Testis (tissue), 3 donors: ENCODE measurements around the gene PCF11. TPM values are rescaled to one million over a fixed set of nuclear protein-coding genes. Genes with fewer than 3 reads are reported as not detected.
"Not testable (repeated sequence)": the region's sequence is repeated elsewhere in the genome, so short reads cannot be mapped to it uniquely, and the experiment has no call there.

Experiments used
- DNase-seq: peaks from one replicate; pipeline ENCODE4 v3.0.0-alpha.2; 2019
- H3K27ac ChIP-seq, 2 donors: fragments of 200-600 bp; sonication (generic); one replicate each; pipeline ENCODE4 v1.5.1; 2019
- H3K27me3 ChIP-seq: fragments of 200-600 bp; sonication (generic); one replicate; pipeline ENCODE4 v1.5.1; 2019
- H3K36me3 ChIP-seq: fragments of 200-600 bp; sonication (generic); one replicate; pipeline ENCODE4 v1.5.1; 2017; ENCODE audit warnings: low read depth; ENCODE audit errors: missing control alignments
- H3K4me1 ChIP-seq: fragments of 200-600 bp; sonication (generic); one replicate; pipeline ENCODE4 v1.5.1; 2019
- H3K4me3 ChIP-seq, 2 donors: fragments of 200-600 bp; sonication (generic); one replicate each; pipeline ENCODE4 v1.5.1; 2017 to 2019
- H3K9me3 ChIP-seq: fragments of 200-600 bp; sonication (generic); one replicate; pipeline ENCODE4 v1.5.1; 2017
- POLR2A ChIP-seq: fragments of 450-650 bp; IDR thresholded peaks from one replicate; pipeline ENCODE4 v1.6.1; 2017; ENCODE audit warnings: antibody characterized with exemption, mild to moderate bottlenecking, moderate library complexity
- WGBS, 2 donors: methylation state at CpG; one replicate each; pipeline ENCODE4 v1.1.5; 2018; 5-methylcytosine and 5-hydroxymethylcytosine counted together
- intact Hi-C: fragments of 100-400 bp; cut with DNase I; formaldehyde crosslinking; loops from one replicate; pipeline ENCODE4 v1.15.1; 2023; ENCODE audit warnings: low total_unique reads
- polyA plus RNA-seq: library from polyadenylated mRNA; stranded (reverse); fragments of 350-450 nt; fragmentation: Illumina TruSeq; extraction: RNeasy Lipid Tissue Mini Kit (QIAGEN cat#74804); gene quantifications from one replicate; pipeline ENCODE4 v1.2.3, GENCODE V29; 2014; ENCODE audit warnings: low read depth, low replicate concordance; ENCODE audit not compliant: insufficient read depth
- total RNA-seq, 2 donors: library from RNA; depleted of rRNA; stranded (reverse); fragments of >200 nt; gene quantifications; one replicate each; pipeline ENCODE4 v1.2.3, GENCODE V29; 2016
- TF ChIP-seq, protein P1 (sequence below), 3 experiments: fragments of 450-650 bp in 2 of 3; fragments of 200-600 bp in 1 of 3; sonication (generic) in 1 of 3; IDR thresholded peaks; one replicate each; pipeline ENCODE4 v1.5.1; 2016 to 2019; ENCODE audit warnings: antibody characterized with exemption in 3 of 3, mild to moderate bottlenecking in 2 of 3, moderate library complexity in 1 of 3

Gene PCF11
- total and polyA plus RNA-seq, 3 donors from 2014 or later: 36.1 to 100.0 (median 80.5) TPM

DNA sequence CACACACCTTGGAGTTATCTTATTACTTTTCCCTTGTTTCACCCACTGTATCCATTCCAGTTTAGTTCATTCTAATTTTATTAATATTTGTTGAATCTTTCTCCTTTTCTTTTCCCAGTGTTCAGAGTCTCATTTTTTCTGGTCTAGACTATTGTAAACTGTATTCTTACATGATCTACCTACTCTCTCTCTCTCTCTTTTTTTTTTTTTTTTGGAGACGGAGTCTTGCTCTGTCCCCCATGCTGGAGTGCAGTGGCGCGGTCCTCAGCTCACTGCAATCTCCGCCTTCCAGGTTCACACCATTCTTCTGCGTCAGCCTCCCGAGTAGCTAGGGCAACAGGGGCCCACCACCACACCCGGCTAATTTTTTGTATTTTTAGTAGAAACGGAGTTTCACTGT is 38.7 kb downstream of the PCF11 start:
- WGBS, 2 donors: 70 to 71% methylated on average over 8 of the region's 8 CpGs
- no peak for DNase-seq
- no peak for TF ChIP-seq POLR2A
- TF ChIP-seq, protein P1, sequence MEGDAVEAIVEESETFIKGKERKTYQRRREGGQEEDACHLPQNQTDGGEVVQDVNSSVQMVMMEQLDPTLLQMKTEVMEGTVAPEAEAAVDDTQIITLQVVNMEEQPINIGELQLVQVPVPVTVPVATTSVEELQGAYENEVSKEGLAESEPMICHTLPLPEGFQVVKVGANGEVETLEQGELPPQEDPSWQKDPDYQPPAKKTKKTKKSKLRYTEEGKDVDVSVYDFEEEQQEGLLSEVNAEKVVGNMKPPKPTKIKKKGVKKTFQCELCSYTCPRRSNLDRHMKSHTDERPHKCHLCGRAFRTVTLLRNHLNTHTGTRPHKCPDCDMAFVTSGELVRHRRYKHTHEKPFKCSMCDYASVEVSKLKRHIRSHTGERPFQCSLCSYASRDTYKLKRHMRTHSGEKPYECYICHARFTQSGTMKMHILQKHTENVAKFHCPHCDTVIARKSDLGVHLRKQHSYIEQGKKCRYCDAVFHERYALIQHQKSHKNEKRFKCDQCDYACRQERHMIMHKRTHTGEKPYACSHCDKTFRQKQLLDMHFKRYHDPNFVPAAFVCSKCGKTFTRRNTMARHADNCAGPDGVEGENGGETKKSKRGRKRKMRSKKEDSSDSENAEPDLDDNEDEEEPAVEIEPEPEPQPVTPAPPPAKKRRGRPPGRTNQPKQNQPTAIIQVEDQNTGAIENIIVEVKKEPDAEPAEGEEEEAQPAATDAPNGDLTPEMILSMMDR (IDR thresholded peaks at IDR 0.05): no peak
- Histone ChIP-seq H3K4me1 (peaks cover 27% of the 10 kb centered on the region), H3K9me3 (no peaks in the 10 kb centered on the region), H3K27me3 (no peaks in the 10 kb centered on the region), H3K27ac (peak overlapping the region in 1 of 2 donors; percentile 89), H3K4me3 (no peak overlapping the region), H3K36me3 (no peaks in the 10 kb centered on the region)
- intact Hi-C loops: loop anchor here (10.0 kb wide), 1 partner anchor 291 kb away; the partner anchor contains the start of genes DDIAS and PRCP

DNA sequence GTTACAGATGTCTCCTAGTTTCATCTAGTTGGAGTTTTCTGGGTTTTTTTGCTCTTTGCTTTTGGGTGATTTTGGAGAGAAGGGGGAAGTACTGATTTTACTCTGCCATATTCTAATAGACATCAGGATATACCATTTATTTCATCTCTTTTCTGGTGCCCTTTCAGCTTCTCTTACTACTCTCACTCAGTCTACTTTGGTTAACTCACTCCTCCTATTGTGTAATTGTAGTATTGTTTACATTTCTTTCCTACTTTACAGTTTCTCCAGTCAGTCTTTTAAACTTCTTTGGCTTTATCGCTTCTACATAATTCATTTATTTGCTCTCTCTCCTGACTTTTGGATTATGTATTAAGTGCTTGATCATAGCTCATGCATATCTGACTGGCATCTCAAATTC is 43.1 kb downstream of the PCF11 start:
- intact Hi-C loops: no loop called here
- no peak for TF ChIP-seq POLR2A
- TF ChIP-seq, protein P1 (IDR thresholded peaks at IDR 0.05): no peak
- H3K9me3 ChIP-seq: no peaks in the 10 kb centered on the region
- no peaks in the 10 kb centered on the region for H3K36me3 ChIP-seq
- peaks cover 14% of the 10 kb centered on the region for H3K4me1 ChIP-seq
- H3K27ac ChIP-seq: no peak overlapping the region
- DNase-seq: no peak
- H3K4me3 ChIP-seq: no peak overlapping the region
- no peaks in the 10 kb centered on the region for H3K27me3 ChIP-seq
- 100% methylated on average over 1 of the region's 1 CpG for WGBS, 2 donors

DNA sequence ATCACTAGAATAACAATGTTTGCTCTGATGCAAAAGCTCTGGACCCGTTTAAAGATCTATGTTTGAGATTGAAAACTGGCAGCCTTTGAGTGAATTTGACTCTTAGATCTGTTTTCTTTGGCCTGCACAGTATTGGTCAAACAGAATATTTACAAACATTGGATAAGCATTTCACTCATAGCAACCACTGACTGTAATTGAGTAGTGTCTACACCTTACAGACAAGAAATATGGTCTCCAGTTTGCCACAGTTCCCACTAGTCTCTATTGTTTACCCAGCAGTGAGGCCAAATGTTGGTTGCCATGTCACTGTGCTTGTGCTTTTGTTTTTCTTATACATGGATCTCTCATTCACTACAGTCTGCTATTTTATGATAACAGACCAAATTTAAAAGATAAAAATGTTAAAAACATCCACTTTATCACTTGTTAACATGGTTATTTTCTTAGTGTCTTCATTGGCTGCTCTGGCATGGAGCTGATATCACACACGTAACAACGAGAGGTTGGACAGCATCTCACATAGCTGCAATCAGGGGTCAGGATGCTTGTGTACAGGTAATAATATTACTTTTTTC is 48.8 kb downstream of the PCF11 start:
- Histone ChIP-seq H3K9me3 (no peaks in the 10 kb centered on the region), H3K4me3 (no peak overlapping the region), H3K27ac (no peak overlapping the region), H3K36me3 (no peaks in the 10 kb centered on the region), H3K4me1 (no peaks in the 10 kb centered on the region), H3K27me3 (no peaks in the 10 kb centered on the region)
- WGBS, 2 donors: 89 to 94% methylated on average over 3 of the region's 3 CpGs
- TF ChIP-seq POLR2A: no peak
- TF ChIP-seq, protein P1 (IDR thresholded peaks at IDR 0.05): no peak
- intact Hi-C loops: no loop called here
- no peak for DNase-seq

DNA sequence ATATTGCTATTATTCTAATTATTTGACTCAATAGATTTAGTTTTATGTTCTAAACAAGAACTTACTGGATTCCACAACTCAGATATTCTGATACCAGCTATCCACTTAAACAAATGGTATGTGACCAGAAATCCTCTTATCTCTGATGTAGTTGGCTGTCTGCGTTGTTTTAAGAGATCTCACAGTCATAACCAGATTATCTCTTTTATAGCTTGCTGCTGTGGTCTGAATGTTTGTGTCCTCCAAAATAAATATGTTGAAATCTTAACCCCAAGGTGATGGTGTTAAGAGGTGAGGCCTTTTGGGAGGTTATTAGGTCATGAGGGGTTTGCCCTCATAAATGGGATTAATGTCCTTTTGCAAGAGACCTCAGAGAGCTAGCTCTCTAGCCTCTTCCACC is 49.3 kb downstream of the PCF11 start:
- no peak for TF ChIP-seq POLR2A
- TF ChIP-seq, protein P1 (IDR thresholded peaks at IDR 0.05): no peak
- no peak overlapping the region for H3K27ac ChIP-seq
- H3K4me3 ChIP-seq: no peak overlapping the region
- no peaks in the 10 kb centered on the region for H3K4me1 ChIP-seq
- intact Hi-C loops: no loop called here
- H3K27me3 ChIP-seq: no peaks in the 10 kb centered on the region
- H3K36me3 ChIP-seq: no peaks in the 10 kb centered on the region
- DNase-seq: no peak
- WGBS, 2 donors: 79 to 92% methylated on average over 1 of the region's 1 CpG
- H3K9me3 ChIP-seq: no peaks in the 10 kb centered on the region

DNA sequence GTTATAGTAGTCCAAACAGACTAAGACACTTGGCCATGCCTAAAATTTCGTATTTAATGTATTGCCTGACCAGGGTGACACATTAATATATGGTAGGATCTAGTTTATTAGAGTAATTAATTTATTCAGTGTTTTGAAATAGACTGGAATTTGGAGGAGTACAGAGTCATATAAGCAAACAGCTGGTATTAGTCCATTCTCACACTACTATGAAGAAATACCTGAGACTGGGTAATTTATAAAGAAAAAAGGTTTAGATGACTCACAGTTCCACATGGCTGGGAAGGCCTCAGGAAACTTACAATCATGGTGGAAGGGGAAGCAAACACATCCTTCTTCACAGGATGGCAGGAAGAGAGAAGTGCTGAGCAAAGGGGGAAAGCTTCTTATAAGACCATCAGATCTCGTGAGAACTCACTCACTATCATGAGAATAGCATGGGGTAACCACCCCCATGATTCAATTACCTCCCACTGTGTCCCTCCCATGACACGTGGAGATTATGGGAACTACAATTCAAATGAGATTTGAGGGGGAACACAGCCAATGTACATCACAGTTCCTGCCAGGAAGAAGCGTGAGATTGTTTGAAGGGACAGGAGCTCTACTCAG is 49.9 kb downstream of the PCF11 start:
- H3K27ac ChIP-seq, intact Hi-C loops, H3K9me3 ChIP-seq: not testable (repeated sequence)

More for the DNA sequence above, 49.9 kb downstream of the PCF11 start:
- not testable (repeated sequence) for H3K36me3 ChIP-seq, H3K4me1 ChIP-seq, DNase-seq, H3K27me3 ChIP-seq, H3K4me3 ChIP-seq
- 72 to 74% methylated on average over 4 of the region's 4 CpGs for WGBS, 2 donors
